ENCODE results near the gene ARMCX6.
"Not testable (repeated sequence)": the region's sequence is repeated elsewhere in the genome, so short reads cannot be mapped to it uniquely, and the experiment has no call there.

Gene ARMCX6

GRCh38 chrX:101617211-101618191, at the start of gene ARMCX6:
ARMCX6 (minus strand) TSS chrX:101618000; CDS start chrX:101616620, 1,380 bp downstream.
- DNase-seq: peak; percentile 65 to 78 (median 68)

DNA sequence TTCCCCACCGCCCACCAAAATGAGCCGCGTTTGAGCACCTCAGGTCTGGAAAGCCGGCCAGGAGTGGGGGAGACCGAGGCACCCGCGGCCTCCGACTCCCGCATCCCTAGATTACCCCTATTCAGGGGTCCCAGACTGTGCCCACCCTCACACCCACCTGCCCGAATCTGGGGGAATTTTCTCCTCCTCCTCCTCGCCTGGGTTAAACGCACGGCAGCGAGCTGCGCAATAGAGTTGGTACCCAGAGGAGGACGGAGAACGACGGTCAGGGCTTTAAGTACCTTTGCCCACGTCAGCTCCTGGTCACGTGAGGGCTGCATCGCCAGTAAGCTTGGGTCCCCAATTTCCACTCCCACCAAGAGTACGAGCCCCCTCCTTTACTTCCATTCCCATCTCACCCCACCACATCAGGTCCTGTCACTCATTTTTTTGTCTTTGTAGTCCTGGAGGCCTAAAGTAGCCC, 41.8 kb upstream of the ARMCX6 start, which contains the start of gene ARMCX2:
Gene ARMCX2, minus strand, starts transcription at position 250 of the 463 bp plus-strand sequence. CDS start 2,262 bp downstream, outside the sequence.
- DNase-seq: peak; percentile 52 to 80 (median 75)

- peak; percentile 70 to 76 (median 75) for DNase-seq
Measured at GRCh38 chrX:101658661-101659491, 41.1 kb upstream of the ARMCX6 start.

GRCh38 chrX:101657495-101657894, 39.7 kb upstream of the ARMCX6 start:
- DNase-seq: no peak

GRCh38 chrX:101656817-101657216, 39.0 kb upstream of the ARMCX6 start:
- DNase-seq: no peak

GRCh38 chrX:101655534-101655933, 37.7 kb upstream of the ARMCX6 start:
- DNase-seq: no peak

GRCh38 chrX:101647716-101648115, 29.9 kb upstream of the ARMCX6 start:
- DNase-seq: not testable (repeated sequence)

GRCh38 chrX:101642093-101642492, 24.3 kb upstream of the ARMCX6 start:
- DNase-seq: no peak

GRCh38 chrX:101639583-101639982, 21.8 kb upstream of the ARMCX6 start:
- no peak for DNase-seq

- peak; percentile 57 to 76 (median 72) for DNase-seq
Measured at GRCh38 chrX:101619364-101619763, 1.6 kb upstream of the ARMCX6 start.

GRCh38 chrX:101605728-101606127, 12.1 kb downstream of the ARMCX6 start:
- peak in 2 of 3 experiments; percentile 5 to 64 for DNase-seq

- DNase-seq: peak in 1 of 3 experiments; percentile 52
Measured at GRCh38 chrX:101605146-101605545, 12.7 kb downstream of the ARMCX6 start.

DNA sequence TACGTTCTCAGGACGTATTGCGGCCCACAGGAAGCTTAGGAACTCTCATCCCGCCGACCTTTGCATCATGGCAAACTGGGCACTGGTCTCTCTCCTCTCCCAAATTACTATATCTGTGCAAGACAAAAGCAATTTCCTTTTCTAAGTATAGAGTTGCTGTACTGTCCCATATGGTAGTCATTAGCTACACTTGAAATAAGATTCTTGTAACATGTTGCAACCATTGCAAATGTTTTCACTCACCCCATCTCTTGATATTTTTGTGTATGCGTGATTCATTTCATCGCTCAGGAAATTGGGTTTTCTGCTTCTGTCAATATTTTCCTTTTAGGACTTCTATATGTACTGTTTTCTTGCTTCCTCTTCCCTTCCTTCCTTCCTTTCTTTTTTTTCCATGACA, 15.7 kb downstream of the ARMCX6 start:
- no peak for DNase-seq

- DNase-seq: not testable (repeated sequence)
Measured at GRCh38 chrX:101599592-101599991, 18.2 kb downstream of the ARMCX6 start.

DNA sequence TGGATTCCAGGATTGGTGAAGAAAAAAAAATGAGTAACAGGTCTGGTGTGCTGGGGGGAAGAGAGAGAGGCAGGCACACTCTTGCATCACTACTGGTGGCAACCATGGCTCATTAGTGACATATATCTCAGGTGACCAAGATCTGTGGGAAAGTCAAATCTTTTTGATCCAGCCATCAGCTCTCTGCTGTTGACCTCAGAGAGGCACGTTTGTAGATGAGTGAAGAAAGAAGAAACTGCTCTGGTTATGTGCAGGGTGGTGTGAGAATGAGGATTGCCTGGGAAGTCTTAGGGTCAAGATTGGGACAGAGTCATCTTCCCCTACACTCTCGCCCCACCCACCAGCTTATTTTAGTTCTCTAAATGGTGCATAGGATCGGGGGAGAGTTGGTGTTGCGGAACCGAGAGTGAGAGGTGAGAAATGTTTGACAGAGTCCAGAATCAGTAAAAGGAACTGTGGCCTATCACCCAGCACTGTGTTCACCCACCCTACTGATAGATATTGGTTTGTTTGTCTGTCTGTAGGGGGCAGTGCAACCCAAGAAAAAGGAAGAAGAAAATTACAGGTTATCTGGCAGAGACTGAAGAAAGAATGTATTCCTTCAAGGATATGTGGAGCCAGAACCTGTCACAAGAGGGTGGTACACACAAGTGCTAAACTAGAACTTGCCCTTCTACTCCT, 21.9 kb downstream of the ARMCX6 start:
- peak; percentile 38 to 85 (median 44) for DNase-seq

Measured in NCI-H1417 (cell line).